ENCODE results near the gene IL27RA.

Gene IL27RA

DNA sequence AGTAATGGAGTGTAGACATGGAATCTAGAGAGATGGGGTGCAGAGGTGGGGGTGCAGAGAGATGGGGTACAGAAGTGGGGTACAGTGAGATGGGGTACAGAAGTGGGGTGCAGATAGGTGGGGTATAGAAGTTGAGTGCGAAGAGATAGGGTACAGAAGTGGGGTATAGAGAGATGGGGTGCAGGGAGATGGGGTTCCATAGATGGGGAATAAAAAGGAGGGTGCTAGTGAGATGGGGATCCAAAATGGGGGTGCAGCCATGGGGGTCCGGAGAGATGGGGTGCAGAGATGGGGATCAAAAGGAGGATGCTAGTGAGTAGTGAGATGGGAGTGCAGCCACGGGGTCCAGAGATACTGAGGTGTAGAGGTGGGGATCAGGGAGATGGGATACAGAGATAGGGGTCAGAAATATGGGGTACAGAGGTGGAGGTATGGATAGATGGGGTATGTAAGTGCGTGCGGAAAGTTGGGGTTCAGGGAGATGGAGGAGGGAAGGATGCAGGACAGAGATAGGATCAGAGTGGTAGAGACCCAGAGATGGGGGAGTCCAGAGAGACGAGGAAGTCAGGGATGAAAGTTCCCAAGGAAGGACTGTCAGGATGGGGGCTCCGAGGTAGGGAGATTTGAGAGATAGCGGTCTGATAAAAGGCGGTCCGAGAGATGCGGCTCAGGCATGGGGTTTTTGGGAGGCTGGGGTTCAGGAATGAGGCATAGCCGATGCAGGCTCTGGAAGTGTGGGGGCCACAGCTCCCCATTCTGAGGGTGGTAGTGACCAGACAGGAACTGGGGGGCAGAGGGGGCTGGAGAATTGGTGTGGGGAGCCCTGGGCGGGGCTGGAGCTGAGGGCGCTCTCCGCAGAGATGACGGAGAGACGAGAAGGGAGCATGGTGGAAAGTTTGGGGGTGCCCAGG, 26.9 kb downstream of the IL27RA start:
- DNase-seq (ENCODE audit: low read depth), result no peak
- TF ChIP-seq, protein P1, sequence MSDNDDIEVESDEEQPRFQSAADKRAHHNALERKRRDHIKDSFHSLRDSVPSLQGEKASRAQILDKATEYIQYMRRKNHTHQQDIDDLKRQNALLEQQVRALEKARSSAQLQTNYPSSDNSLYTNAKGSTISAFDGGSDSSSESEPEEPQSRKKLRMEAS (IDR thresholded peaks at IDR 0.05; ENCODE audit: low read depth, low read length), result no peak
- TF ChIP-seq, protein P2, sequence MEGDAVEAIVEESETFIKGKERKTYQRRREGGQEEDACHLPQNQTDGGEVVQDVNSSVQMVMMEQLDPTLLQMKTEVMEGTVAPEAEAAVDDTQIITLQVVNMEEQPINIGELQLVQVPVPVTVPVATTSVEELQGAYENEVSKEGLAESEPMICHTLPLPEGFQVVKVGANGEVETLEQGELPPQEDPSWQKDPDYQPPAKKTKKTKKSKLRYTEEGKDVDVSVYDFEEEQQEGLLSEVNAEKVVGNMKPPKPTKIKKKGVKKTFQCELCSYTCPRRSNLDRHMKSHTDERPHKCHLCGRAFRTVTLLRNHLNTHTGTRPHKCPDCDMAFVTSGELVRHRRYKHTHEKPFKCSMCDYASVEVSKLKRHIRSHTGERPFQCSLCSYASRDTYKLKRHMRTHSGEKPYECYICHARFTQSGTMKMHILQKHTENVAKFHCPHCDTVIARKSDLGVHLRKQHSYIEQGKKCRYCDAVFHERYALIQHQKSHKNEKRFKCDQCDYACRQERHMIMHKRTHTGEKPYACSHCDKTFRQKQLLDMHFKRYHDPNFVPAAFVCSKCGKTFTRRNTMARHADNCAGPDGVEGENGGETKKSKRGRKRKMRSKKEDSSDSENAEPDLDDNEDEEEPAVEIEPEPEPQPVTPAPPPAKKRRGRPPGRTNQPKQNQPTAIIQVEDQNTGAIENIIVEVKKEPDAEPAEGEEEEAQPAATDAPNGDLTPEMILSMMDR (IDR thresholded peaks at IDR 0.05; ENCODE audit: low read depth, low read length), result no peak
- no peak for TF ChIP-seq MYC (IDR thresholded peaks at IDR 0.05; ENCODE audit: low read depth, low read length)
- H3K4me3 ChIP-seq (ENCODE audit: low read depth, low read length), result no peak overlapping the region

DNA sequence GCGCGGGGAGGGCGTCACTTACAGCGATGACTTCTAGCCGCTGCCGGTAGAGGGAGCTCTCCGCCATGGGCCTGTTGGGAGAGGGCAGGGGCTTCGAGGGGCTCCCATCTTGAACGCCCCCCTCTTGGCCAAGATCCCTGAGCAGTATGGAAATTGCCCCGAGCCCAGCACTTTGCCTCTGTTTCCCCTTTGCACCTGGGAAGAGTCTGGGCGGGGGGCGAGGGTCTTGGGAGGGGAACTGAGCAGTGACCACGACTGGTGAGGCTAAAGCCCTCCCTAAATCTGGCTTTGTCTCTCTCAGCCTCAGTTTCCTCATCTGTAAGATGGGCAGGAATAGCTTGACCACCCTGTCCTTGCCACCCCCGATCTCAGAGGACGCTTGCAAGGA, 27.5 kb downstream of the IL27RA start:
- TF ChIP-seq, protein P1 (IDR thresholded peaks at IDR 0.05; ENCODE audit: low read depth, low read length), result no peak
- TF ChIP-seq, protein P2 (IDR thresholded peaks at IDR 0.05; ENCODE audit: low read depth, low read length), result peak; percentile 55
- DNase-seq (ENCODE audit: low read depth), result no peak
- H3K4me3 ChIP-seq (ENCODE audit: low read depth, low read length), result no peak overlapping the region

DNA sequence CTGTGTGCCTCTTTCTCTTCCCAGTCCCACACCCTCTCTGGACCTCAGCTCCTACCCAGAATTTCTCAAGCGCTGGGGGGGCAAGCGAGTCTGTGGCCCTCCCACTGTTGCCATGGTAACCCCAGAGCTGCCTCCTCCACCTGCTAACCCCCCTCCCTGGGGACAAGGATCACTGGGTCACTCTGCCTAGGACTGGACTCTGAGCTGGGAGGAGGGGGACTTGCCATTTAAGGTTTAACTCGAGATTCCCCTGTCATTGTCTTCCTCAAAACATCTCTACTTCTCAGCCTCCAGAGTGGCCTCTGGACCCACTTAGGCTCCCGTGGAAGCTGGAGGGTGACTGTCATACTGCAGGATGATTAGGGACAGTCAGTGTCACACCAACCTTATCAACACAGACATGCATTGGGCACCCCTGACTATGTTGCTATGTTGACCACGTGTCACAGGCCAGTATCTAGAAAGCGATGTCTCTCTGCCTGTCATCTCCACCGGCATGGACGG, 28.1 kb downstream of the IL27RA start:
- no peak for TF ChIP-seq POLR2A (IDR thresholded peaks at IDR 0.05; ENCODE audit: extremely low read depth, insufficient read length)
- TF ChIP-seq, protein P1 (IDR thresholded peaks at IDR 0.05; ENCODE audit: low read depth, low read length), result peak; percentile 43; the same call in 1 of the 2 replicates
- DNase-seq (ENCODE audit: low read depth), result no peak
- no peak overlapping the region for H3K4me3 ChIP-seq (ENCODE audit: low read depth, low read length)

DNA sequence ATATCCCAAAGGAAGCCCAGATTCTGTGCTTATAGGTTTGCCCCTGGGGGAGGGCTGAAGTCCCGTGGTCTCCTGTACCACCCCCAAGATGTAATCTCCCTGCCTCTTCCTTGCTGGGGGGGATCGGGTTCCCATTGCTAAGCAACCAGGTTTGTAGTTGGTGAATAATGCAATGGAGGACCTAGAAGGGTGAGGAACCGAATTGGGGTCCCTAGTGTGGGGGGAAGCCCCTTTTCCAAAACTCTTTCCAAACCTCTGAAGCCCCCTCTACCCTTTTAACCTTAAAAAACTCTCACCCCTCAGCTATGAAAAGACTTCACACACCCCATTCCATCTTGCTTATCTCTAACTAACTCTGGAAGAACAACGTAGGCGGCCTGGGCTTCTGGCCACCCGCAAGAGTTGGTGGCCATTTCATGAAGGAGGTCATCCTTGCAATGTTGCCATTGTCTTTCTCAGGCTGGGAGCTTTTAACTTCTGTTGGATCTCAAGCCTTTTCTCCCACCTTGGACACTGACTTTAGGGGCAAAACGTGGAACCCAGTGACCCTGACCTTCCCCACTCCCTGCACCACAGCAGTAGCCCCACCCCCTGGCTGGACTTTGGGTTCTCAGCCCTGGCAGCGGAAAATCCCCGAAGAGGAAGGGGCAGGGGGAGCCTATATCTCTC, 29.7 kb downstream of the IL27RA start:
- DNase-seq (ENCODE audit: low read depth), result no peak
- TF ChIP-seq POLR2A (IDR thresholded peaks at IDR 0.05; ENCODE audit: extremely low read depth, insufficient read length) (no peak), MYC (IDR thresholded peaks at IDR 0.05; ENCODE audit: low read depth, low read length) (no peak)
- TF ChIP-seq, protein P2 (IDR thresholded peaks at IDR 0.05; ENCODE audit: low read depth, low read length), result no peak
- TF ChIP-seq, protein P1 (IDR thresholded peaks at IDR 0.05; ENCODE audit: low read depth, low read length), result no peak
- no peak overlapping the region for H3K4me3 ChIP-seq (ENCODE audit: low read depth, low read length)

DNA sequence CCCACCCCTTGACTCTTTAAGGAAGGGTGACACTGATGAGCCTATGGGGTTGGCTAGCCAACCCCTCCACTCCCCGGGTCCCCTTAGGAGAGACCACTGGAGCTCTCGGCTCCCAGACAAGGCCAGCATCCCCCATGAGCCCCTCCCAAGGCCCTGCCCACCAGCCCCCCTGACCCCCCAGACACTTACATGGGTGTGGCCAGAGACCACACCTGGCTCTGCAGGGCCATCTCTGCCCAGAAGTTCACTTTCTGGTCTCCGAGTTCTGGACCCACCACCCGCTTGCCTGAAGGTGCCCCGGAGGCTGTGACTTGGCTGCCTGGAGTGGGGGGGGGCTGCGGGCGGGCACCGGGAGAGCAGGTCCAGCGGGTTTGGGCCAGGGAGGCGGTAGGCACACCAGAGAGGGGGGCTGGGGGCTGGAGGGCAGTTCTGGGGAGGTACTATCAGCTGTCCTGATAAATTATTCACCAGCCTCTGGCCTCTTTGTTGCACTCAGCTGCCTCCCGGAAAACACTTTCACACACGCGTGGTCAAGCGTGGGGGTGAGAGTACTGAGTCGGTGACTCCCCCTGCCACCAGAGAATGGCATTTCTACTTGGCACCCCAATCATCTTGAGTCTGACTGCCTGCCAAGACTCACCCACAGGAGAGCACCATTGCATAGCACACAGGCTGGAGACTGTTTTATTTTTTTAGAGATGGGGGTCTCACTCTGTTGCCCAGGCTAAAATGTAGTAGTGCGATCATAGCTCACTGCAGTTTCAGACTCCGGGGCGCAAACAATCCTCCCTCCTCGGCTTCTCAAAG, 30.4 kb downstream of the IL27RA start, which contains the start of gene PALM3:
Gene PALM3 (minus strand): TSS at position 326 of the 807 bp plus-strand sequence. CDS start 96 bp downstream, at position 230.
- H3K4me3 ChIP-seq (ENCODE audit: low read depth, low read length), result no peak within 1 kb of the TSS
- DNase-seq (ENCODE audit: low read depth), result no peak
- TF ChIP-seq MYC (IDR thresholded peaks at IDR 0.05; ENCODE audit: low read depth, low read length), result no peak
- TF ChIP-seq, protein P1 (IDR thresholded peaks at IDR 0.05; ENCODE audit: low read depth, low read length), result no peak
- TF ChIP-seq, protein P2 (IDR thresholded peaks at IDR 0.05; ENCODE audit: low read depth, low read length), result no peak
- TF ChIP-seq POLR2A (IDR thresholded peaks at IDR 0.05; ENCODE audit: extremely low read depth, insufficient read length), result no peak
